NK-92 treated with Interleukin-12 subunit alpha and Interleukin-12 subunit beta, amount 100 ng/mL, for 24 hours (cell line): ENCODE results near the gene GET3.
"Not testable (repeated sequence)": the region's sequence is repeated elsewhere in the genome, so short reads cannot be mapped to it uniquely, and the experiment has no call there.

Experiments
- DNase-seq: peaks from one replicate; lab custom pipeline; 2025; lab: John Stamatoyannopoulos, UW

GET3 gene

DNA sequence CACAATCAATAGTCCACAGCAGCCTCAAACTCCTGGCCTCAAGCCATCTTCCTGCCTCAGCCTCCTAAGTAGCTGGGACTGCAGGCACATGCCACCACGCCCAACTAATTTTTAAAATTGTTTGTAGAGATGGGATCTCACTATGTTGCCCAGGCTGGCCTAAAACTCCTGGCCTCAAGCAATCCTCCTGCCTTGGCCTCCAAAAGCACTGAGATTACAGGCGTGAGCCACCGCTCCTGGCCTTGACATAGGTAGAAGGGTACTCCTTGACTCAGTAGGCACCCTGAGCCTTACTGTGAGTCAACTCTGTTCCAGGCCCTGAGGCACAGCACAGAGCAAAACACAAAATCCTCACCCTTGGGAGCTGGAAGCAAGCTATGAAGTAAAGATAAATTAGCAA lies 21.4 kb upstream of the GET3 start:
- DNase-seq = no peak

DNA sequence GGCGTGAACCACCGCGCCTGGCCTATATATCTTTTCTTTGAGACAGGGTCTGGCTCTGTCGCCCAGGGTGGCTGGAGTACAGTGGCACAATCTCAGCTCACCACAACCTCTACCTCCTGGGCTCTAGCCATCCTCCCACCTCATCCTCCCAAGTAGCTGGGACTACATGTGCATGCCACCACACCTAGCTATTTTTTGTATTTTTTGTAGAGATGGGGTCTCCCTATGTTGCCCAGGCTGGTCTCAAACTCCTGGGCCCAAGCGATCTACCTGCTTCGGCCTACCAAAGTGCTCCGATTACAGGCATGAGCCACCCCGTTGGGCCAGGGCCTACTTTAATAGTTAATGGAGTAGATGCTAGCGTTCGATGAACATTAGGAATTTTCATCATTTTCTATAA lies 17.0 kb upstream of the GET3 start:
- DNase-seq = no peak

DNA sequence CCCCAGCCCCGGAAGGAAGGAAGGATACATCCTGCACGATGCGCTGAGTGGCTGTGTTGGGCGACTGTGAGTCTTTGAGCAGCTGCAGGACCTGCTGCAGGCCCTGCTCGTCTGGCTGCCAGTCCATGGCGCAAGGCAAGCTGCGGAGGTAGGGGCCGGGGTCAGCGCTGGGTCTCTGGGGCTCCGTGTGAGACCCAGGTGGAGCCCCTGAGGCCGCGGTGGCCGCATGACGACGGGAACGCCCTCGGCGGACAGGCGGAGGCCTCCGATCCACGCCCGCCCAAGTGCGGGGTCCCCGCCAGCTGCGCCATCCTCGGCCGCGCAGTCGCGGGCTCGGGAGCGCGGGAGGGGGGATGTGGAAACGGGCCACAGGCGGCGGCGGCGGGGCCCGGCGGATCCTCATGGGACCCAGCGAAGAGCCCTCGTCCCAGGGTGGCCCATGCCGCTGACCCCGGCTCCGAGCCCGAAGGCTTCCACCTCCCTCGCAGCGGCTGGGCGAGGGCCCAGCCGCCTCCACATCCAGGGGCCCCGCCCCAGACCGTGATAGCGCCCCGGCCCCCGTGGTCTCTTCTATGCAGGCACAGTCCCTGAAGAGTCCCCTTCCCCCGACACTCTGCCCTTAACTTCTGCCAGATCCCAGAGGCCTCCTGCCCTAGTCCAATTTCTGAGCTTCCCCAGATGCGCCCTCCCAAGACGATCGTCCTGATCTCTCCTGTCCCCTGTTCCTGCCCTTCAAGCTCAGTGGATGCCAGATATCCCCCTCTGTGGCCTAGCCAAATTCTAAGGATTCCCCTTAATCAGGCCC lies 16.2 kb upstream of the GET3 start:
- no peak for DNase-seq

DNA sequence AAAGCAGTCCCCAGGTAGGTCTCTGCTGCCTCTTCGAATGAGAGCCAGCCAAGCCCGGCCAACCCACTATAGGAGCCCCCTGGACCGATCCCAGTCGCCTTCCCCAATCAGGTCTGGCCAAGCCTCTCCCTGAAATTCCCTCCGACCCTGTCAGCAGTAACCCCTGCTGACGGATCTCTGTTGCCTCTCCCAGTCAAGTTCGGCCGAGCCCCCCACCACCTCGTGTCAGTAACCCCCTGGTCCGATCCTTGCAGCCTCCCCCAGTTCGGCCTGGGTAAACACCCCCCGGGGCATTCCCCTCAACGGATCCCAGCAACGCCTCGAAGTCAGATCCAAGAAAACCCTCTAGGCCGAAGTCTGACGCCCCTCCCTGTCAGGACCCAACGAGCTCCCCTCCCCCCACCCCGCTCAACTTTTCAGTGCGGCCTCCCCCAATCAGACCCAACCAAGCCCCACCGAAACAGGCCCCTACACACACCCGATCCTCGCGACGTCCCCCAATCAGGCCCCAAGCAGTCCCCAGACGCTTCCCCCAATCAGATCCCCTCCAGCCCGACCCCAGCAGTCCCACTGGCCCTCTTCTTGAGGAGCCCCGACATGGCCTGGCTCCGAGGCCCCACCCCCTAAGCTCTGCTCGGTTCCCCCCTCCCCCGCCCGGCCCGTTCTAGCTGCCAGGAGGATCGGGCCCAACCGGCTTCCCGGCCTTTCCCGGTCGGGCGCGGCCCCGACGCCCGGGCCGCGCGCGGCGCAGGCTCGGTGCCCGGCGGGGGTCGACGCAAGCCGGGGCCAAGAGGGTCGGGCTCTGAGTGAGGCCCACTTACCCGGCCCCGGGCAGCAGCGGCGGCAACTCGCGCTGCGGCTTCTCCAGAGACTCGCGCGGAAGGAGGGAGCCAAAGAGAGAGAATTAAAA lies 15.4 kb upstream of the GET3 start:
- peak; percentile 45 for DNase-seq

DNA sequence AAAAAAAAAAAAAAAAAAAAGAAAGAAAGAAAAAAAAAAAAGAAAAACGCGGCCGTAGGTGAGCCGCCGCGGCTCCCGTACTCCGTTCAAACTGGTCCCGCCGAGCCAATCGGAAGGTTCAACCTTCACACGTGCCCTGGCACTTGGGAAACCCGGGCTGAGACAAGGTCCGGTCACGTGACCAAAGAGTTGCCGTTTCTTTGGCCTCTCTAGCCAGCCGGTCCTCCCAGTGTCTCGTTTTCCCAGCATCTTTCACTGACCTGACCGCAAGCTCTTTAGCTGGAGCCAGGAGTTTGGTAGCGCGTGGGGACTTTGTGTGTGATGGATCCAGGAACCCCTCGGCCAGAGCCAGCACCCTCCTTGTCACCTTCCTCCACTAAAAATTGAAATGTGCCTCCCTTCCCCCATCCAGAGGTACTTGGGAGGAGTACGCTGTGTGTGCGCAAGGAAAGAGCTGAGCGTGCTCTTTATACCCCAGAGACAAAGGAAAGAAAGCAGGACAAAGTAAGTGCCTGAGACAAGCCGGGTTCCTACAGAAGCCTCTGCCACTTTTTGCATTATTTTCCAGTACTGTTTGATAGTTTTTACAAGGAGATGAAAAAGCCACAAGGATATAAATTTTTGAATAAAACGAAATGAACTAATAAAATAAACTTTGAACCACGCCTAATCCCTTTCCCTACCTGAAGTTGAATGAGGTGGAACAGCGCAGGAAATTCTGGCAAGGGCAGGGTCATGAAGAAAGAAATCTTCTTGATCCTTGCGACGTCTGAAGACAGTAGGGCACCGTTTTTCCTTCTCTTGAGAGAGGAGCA lies 14.5 kb upstream of the GET3 start:
- peak; percentile 94 for DNase-seq

DNA sequence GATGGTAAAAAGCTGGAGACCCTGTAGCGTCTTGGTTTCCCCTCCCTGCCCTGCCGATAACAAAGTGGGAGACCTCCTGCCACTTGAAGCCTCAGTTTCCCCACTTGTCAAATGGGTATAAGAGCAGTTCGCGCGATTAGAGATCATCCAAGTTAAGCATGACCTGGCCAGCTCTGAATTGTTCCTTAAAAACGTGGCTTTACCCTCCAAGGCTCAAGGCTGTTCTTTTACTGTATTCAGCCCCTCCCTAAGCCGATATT lies 14.0 kb upstream of the GET3 start:
- no peak for DNase-seq

DNA sequence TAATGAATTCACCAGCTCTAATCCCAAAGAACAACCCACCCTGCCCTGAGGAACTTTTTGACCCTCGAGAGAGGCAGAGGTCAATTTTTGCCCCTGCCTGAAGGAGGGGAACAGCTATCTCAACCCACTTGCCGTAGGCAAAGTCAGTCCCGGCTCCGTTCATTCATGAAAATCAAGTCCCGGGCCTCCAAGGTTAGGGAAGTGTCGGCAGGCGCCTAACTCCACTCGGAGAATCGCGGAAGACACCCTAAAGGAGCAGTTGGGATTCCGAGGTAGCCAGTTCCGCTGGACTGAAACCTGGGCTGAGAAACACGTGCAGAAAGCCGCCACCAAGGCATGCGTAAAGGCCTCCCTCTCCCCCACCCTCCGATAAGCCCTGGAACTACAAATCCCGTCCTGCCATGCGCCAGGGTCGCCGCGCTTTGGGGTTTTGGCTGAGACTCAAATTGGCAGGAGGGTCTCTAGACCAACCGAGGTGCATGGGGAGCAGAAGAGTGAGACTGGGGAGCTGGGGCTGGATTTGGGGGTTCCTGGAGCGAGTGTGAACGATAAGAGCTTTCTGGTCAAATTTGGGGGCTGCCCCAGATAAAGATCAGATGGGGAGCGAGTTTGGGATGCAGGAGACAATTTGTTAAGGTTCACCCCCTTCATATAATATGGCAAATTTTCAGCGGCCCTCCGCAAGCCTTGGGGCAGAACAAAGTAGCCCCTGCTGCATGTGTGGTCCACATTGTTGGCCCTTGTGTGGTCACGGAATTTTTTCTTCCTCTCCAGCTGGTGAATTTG lies 13.5 kb upstream of the GET3 start, which contains the start of gene TNPO2:
TNPO2 (minus strand) TSS at position 292 of the 786 bp plus-strand sequence. CDS start 2,955 bp downstream, outside the sequence.
- peak; percentile 52 for DNase-seq

DNA sequence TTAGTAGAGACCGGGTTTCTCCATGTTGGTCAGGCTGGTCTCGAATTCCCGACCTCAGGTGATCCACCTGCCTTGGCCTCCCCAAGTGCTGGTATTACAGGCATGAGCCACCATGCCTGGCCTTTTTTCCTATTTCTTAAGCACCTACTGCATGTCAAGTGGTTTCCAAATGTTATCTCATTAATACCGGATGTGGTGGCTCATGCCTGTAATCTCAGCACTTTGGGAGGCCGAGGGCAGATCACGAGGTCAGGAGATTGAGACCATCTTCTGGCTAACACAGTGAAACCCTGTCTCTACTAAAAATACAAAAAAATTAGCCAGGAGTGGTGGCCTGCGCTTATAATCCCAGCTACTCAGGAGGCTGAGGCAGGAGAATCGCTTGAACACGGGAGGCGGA lies 11.7 kb upstream of the GET3 start:
- DNase-seq = not testable (repeated sequence)

DNA sequence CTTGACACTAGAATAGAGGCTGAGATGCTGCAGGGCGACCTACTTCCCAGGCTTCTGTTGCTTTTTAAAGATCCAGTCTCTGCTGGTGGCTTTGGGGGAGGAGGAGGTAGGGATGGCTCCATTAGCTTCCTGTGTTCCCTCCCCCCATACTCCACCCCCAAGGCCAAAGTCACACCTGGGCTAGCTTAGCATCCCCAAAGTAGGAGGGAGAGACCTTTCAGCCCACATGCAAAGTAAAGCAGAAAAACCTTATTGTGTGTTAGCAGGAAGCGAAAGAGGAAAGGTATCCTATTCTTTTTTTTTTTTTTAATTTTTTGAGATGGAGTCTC lies 10.3 kb upstream of the GET3 start:
- no peak for DNase-seq

DNA sequence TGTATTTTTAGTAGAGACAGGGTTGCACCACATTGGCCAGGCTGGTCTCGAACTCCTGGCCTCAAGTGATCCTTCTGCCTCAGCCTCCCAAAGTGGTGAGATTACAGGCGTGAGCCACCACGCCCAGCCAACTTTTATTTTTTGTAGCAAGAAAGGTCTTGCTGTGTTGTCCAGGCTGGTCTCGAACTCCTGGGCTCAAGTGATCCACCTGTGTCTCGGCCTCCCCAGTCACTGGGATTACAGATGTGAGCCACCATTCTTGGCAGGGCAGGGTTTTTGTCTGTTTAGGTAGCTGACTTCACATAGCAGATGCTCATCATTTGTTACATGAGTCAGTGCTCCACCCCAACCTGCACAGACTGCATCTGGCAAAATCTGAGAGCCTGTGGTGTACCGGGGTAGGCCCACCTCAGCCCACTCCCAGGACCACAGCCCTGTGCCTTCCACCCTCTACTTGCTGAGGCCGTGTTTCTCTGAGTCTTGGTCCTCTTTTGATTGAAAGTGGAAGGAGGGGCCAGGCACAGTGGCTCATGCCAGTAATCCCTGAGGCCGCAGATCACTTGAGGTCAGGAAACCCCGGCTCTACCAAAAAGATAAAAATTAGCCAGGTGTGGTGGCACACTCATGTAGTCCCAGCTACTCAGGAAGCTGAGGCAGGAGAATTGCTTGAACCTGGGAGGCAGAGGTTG lies 9.4 kb upstream of the GET3 start:
- DNase-seq = no peak

DNA sequence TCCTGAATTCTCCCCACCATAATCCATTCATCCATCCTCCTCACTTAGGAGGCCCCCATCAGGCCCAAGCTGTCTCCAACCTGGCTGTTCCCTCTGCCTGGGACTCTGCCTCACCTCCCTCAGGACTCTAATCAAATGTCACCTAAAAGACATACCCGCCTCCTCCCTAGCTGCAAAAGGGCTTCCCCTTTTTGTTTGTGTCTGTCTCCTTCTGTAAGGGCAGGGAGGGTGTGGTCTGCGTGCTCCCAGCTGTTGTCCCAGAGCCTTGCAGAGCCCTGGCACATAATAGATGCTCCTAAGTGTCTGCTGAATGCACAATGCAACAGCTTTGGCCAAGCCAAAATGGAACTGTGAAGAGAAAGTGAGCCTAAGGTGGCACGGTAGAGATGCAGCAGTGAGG lies 7.2 kb upstream of the GET3 start:
- no peak for DNase-seq

DNA sequence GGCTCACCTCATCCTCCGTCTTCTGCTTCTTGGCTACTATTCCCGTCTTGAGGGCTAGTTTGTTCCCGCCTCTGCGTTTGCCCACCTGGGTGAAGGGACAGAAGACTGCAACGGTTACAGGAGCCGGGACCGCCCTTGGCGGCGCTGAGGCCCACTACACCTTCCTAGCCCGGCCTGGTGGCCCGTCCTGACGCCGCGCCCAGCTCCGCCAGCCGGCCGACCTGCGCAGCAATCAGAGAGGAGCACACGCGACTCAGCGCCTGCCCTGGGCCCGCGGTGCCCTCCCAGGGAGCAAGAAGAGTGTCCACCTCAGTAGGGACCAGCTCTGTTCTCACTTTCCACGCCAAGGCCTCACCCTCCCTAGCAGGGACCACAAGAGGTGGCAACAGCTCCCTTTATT lies 6.0 kb upstream of the GET3 start:
- DNase-seq = no peak

DNA sequence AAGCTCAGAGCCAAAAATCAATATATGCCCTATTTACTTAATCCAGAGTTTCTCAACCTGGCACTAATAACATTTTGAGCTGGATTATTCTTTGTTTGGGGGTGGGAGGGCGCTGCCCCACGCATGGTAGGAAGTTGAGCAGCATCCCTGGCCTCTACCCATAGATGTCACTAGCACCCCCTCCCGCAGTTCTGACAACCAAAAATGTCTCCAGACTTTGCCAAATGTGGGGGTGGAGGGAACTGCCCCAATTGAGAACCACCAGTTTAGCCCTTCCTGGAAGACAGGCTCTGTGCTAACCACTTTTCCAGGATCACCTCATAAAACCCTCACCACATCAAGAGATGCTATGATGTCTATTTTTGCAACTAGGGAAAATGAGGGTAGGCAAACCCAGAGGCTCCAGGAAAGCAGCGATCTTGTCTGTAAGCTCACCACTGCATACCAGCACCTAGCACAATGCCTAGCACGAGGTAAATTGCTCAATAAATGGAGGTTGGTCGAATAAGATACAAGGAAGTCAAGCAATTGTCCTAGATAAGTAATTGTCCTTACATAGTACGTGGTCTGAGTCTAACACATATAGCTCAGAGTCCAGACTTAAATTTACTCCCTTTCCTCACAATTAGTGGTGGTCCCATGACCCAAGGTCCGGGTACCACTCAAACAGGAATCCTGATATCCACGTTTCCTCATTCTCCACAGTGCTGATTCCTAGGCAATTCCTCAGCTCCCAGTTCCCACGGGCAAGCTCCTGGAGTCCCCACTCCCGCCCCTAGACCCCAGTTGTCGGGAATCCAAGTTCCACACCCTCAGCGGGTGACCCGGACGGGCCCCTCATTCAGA lies 3.7 kb upstream of the GET3 start:
- peak; percentile 24 for DNase-seq

DNA sequence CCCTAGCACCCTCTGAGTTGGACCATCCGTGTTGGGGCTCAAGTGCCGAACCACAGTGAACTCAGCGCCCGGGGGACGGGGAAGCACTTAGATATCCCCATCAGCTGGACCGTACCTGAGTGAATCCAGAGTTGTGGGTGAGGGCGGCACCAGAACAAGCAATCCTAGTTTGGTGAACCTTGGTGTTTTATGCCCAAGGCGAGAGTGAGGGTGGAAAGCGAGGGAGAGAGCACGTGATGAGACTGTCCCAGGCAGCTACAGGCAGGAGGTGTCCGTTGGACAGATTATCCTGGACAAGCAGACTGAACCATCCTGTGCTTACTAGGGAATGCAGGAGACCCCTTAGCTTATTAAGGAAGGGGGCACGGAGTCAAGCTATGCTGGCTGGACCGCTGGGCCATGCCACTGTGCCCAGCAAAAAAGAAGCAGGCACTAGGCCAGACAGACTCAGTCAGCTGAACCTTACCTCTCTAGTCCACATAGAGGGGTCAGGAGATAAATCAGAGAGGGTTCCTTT lies 596 bp downstream of the GET3 start:
- no peak for DNase-seq

DNA sequence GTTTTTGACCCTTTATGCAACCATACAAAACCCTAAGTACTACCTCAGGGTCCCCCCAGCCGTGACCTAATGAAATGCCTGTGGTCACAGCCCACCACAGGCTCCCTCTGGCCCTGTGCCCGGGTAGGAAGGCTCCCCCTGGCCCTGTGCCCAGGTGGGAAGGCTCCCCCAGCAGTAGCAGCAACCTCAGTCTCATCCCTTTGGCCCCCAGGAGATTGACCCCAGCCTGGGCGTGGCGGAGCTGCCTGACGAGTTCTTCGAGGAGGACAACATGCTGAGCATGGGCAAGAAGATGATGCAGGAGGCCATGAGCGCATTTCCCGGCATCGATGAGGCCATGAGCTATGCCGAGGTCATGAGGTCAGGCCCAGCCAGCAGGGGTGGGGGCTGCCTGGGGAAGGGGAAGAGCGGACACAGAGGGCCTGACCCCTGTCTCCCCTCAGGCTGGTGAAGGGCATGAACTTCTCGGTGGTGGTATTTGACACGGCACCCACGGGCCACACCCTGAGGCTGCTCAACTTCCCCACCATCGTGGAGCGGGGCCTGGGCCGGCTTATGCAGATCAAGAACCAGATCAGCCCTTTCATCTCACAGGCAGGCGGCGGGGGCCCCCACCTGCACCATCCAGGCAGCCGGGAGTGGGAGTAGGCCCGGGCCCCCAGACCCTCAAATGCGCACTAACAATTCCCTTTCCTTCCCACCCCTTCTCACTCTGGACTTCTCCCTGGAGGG lies 8.0 kb downstream of the GET3 start:
- DNase-seq = no peak

DNA sequence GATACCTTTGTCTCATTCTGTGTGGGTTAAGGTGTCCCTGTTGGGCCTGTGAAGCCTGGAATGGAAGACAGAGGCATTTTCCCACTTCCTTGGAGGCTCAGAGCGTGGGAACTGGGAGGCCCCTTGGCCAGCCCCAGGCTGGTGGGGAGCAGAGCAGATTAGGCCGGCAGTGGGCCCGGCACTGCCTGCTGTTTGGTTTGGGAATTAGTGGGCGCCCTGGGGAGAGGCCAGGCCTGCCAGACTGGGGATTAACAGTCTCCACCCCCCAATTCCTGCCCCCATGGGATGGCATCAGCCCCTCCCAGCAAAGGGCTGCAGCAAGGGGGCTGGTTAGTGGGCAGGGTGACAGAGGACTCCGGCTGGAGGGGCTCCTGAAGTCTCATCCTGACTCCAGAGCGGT lies 11.2 kb downstream of the GET3 start:
- DNase-seq = no peak

DNA sequence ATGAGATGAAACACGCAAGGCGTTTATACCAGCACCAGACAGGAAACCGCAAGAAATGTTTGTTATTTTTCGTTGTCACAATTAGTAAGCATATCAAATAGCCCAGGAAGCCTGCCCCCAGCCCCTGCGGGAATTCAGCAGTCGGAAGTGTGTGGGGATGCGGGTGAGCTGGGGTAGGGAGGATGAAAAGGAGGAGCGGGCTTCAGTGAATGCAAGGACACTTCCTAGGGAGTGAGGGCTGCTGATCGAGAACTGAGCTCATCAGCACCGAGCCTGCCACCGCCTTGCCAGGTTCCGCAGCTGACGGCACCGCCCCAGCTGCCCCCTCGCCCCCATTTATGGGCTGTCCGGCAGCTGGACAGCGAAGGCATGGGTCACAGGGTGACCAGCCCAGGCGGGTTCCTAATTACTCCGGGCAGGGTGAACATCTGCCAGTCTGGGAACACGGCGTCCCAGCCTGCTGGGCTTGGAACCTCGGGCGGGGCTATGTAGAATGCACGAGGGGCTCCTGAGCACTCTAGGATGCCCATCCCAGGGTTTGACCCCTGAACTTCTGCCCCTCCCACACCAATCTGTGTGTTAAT lies 12.7 kb downstream of the GET3 start:
- no peak for DNase-seq

DNA sequence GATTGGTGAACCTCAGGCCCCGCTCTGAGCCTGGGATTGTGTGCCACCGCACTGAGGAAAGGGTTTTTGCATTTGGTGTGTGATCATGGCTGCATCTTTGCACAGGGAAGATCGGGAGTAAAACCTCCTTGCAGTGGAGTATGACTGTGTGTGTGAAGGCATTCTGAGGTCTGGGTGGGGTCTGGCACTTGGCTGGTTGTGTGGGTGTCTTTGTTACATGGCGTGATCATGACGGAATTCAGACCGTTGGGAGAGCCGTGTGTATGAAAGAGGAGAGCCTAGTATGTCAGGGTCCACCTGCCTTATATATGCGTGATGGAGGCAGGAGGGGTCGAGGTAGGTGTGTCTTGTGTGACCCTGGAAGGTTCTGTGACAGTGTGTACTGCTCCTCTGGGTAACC lies 13.6 kb downstream of the GET3 start:
- DNase-seq = no peak

DNA sequence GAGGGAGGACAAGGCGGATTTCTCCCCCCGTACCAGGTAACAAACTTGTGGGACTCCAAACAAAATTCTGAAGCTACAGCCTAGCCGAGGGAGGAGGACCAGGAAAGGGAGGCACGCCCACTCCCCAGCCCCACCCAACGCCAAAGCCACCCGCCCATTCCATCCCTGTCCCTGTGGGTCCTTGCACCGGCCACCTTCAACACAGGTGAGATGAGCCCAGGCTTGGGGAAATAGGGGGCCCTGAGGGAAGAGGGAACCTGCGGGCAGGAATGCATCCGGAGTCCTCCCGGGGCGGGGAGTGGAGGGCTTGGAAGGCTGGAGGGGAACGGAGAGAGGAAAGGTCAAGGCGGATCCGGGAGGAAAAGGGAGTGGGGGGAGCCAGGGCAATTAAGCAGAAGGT lies 14.3 kb downstream of the GET3 start, which contains the start of gene BEST2:
BEST2 (plus strand) TSS at position 157 of the 400 bp plus-strand sequence. CDS start 802 bp downstream, outside the sequence.
- no peak for DNase-seq
